Measurements from ENCODE around the gene GZMB.
"Not testable (repeated sequence)": the region's sequence is repeated elsewhere in the genome, so short reads cannot be mapped to it uniquely, and the experiment has no call there.

GZMB gene

DNA sequence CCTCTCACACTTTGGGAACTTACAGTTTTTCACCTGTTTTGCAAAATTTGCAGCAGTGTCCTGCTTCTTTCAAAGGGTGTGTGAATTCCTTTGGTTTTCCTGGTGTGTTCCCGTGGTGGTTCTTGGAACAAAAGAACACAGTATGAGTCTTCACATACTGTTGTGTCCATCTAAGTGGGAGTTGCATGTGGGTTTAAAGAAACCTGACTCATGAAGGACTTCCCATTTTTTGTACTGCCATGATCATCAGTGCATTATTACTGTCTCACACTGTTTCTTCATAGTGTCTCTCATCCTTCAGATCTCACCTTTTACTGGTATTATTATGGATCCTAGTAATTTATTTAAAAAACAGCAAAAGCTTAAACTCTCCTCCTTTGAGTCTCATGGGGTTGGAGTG is 20.7 kb downstream of the GZMB start:
- Histone ChIP-seq H3K4me1 (ENCODE audit: insufficient read depth, low read length) (no peaks in the 10 kb centered on the region), H3K9me3 (ENCODE audit: low read length) (no peaks in the 10 kb centered on the region), H2AFZ (ENCODE audit: low read depth, low read length) (no peak overlapping the region), H3K36me3 (ENCODE audit: insufficient read depth, low read length) (no peaks in the 10 kb centered on the region), H3K4me3 (ENCODE audit: low read length) (no peak overlapping the region), H3K27me3 (ENCODE audit: insufficient read depth, low read length) (no peaks in the 10 kb centered on the region)

DNA sequence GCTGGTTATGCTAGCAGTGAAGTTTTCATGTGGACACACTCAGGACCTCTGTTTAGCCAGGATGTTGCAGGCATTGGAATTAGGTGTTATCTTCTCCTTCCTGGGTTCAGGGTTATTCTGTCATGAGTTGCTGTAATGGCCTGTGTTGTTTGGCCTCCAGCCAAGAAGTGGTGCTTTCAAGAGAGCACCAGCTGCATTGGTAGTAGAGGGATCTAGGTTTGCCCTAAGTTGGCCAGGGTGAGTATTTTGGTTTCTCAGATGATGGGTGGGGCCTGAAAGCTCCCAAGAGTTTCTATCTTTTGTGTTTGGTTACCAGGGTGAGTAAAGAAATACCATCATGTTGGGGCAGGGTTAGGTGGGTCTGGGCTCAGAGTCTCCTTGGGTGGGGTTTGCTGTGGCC is 21.8 kb downstream of the GZMB start:
- H3K4me1 ChIP-seq (ENCODE audit: insufficient read depth, low read length) = no peaks in the 10 kb centered on the region
- H3K36me3 ChIP-seq (ENCODE audit: insufficient read depth, low read length) = no peaks in the 10 kb centered on the region
- no peak overlapping the region for H2AFZ ChIP-seq (ENCODE audit: low read depth, low read length)
- H3K4me3 ChIP-seq (ENCODE audit: low read length) = no peak overlapping the region
- no peaks in the 10 kb centered on the region for H3K27me3 ChIP-seq (ENCODE audit: insufficient read depth, low read length)
- H3K9me3 ChIP-seq (ENCODE audit: low read length) = no peaks in the 10 kb centered on the region

DNA sequence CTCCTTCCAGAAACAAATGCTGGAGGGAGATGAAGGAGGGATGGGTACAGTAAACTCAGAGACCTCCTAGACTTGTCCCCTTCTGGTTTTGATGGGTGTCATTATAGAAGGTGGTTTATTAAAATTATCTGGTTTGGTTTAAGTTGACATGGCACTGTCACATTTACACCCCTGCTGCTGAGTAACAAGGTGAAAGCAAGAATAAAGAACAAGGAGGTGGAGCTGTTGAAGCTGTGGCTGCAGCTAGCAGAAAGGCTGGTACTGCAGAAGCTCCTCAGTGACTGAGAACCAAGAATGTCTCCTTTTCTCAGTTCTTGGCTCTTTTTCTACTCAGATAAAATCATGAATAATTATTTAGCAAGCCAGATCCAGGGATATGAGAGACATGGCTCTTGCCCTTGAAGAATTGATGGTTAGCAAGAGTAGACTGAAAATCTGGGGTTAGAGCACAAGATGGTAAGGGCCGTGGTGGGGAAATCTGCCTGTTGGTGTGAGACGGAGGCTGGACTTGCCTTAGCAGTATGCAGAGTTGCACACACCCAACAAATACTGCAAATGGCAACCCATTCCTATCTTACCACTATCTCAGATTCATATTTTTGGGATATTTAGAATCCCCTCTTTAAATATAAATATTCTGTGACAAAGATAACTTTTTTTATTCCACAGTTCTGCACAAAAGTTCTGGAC is 24.2 kb downstream of the GZMB start, which contains the start of gene GZMH:
Gene GZMH, minus strand, starts transcription at position 31 of the 690 bp plus-strand sequence. CDS start 72 bp downstream, outside the sequence.
- Histone ChIP-seq H3K4me3 (ENCODE audit: low read length) (no peak within 1 kb of the TSS), H3K27me3 (ENCODE audit: insufficient read depth, low read length) (no peaks in the 10 kb centered on the region), H2AFZ (ENCODE audit: low read depth, low read length) (no peak within 1 kb of the TSS), H3K4me1 (ENCODE audit: insufficient read depth, low read length) (no peaks in the 10 kb centered on the region), H3K36me3 (ENCODE audit: insufficient read depth, low read length) (no peaks in the 10 kb centered on the region), H3K9me3 (ENCODE audit: low read length) (no peaks in the 10 kb centered on the region)

- H3K27me3 ChIP-seq (ENCODE audit: insufficient read depth, low read length) = no peaks in the 10 kb centered on the region
- H3K9me3 ChIP-seq (ENCODE audit: low read length) = no peaks in the 10 kb centered on the region
- no peak overlapping the region for H3K4me3 ChIP-seq (ENCODE audit: low read length)
- H3K4me1 ChIP-seq (ENCODE audit: insufficient read depth, low read length) = no peaks in the 10 kb centered on the region
- H2AFZ ChIP-seq (ENCODE audit: low read depth, low read length) = no peak overlapping the region
- H3K36me3 ChIP-seq (ENCODE audit: insufficient read depth, low read length) = no peaks in the 10 kb centered on the region
Observed at GRCh38 chr14:24607635-24608514, 26.1 kb downstream of the GZMB start.

- no peak overlapping the region for H2AFZ ChIP-seq (ENCODE audit: low read depth, low read length)
- no peaks in the 10 kb centered on the region for H3K36me3 ChIP-seq (ENCODE audit: insufficient read depth, low read length)
- H3K4me1 ChIP-seq (ENCODE audit: insufficient read depth, low read length) = no peaks in the 10 kb centered on the region
- no peaks in the 10 kb centered on the region for H3K27me3 ChIP-seq (ENCODE audit: insufficient read depth, low read length)
- H3K9me3 ChIP-seq (ENCODE audit: low read length) = no peaks in the 10 kb centered on the region
- no peak overlapping the region for H3K4me3 ChIP-seq (ENCODE audit: low read length)
Observed at GRCh38 chr14:24607081-24607480, 26.9 kb downstream of the GZMB start.

DNA sequence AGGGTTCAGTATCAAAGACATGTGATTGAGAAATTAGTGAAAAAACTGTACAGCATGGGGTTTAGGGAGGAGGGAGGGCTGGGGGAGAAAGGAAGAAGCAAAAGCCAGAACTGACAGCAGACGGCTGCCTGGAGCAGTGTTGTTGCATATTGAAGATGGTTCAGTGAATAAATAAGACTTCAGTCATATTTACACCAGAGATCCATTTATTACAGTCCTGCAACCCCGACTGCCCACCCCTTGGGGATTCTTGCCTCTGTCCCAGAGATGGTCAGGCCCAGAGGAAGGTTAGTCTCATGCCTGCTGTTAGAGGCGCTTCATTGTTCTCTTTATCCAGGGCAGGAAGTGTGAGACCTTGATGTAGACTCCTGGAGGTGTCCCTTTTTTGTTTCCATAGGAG is 27.7 kb downstream of the GZMB start:
- Histone ChIP-seq H3K27me3 (ENCODE audit: insufficient read depth, low read length) (no peaks in the 10 kb centered on the region), H2AFZ (ENCODE audit: low read depth, low read length) (no peak overlapping the region), H3K4me3 (ENCODE audit: low read length) (no peak overlapping the region), H3K36me3 (ENCODE audit: insufficient read depth, low read length) (no peaks in the 10 kb centered on the region), H3K9me3 (ENCODE audit: low read length) (no peaks in the 10 kb centered on the region), H3K4me1 (ENCODE audit: insufficient read depth, low read length) (no peaks in the 10 kb centered on the region)

DNA sequence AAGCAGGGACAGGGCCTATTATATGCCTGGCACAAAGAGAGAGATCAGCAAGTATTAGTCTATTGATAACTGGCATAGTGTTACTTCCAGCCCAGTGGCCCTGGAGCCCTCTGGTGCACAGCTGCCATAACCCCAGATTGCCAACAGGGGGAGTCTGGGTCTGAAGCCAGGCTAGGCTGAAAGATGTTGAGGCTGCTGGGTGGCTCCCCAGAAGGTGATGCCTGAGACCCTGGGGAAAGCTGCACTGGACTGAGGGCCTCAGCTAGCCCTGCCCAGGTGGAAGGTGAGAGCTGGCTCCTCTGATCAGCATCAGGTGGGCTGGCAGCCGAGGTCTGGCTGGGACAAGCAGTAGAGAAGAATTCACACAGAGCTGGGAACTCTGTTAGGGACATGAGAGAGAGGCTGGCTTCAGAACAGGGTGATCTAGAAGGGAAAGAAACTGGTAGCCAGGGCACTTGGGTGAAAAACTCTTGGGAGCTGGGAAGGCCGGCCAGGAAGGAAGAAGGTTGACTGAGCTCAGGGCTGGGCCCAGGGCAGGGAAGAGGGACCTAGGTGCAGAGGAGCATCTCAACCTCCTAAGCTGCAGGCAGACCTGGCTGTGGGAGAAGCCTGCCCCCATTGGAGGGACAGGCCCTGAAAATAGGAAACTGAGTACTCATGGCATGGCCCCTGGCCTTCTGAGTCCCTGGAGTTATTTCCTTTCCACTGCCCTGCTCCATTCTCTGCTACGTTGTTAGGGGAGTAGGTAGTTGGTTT is 28.4 kb downstream of the GZMB start:
- Histone ChIP-seq H3K27me3 (ENCODE audit: insufficient read depth, low read length) (no peaks in the 10 kb centered on the region), H3K36me3 (ENCODE audit: insufficient read depth, low read length) (no peaks in the 10 kb centered on the region), H3K4me1 (ENCODE audit: insufficient read depth, low read length) (no peaks in the 10 kb centered on the region), H3K4me3 (ENCODE audit: low read length) (no peak overlapping the region), H2AFZ (ENCODE audit: low read depth, low read length) (no peak overlapping the region), H3K9me3 (ENCODE audit: low read length) (no peaks in the 10 kb centered on the region)

DNA sequence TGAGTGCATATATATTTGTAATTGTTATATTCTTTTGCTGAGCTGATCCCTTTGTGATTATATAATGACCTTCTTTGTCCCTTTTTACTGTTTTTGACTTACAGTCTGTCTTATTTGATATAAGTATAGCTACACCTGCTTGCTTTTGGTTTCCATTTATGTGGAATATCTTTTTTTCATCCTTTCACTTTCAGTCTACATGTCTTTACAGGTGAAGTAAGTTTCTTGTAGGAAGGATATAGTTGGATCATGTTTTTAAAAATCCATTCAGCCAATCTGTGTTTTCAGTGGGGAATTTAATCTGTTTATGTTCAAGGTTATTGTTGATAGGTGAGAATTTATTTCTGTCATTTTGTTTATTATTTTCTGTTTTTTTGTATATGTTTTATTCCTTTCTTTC is 36.6 kb downstream of the GZMB start:
- Histone ChIP-seq H3K4me3 (ENCODE audit: low read length) (no peak overlapping the region), H3K36me3 (ENCODE audit: insufficient read depth, low read length) (no peaks in the 10 kb centered on the region), H3K4me1 (ENCODE audit: insufficient read depth, low read length) (no peaks in the 10 kb centered on the region), H3K9me3 (ENCODE audit: low read length) (no peaks in the 10 kb centered on the region), H3K27me3 (ENCODE audit: insufficient read depth, low read length) (no peaks in the 10 kb centered on the region), H2AFZ (ENCODE audit: low read depth, low read length) (no peak overlapping the region)

DNA sequence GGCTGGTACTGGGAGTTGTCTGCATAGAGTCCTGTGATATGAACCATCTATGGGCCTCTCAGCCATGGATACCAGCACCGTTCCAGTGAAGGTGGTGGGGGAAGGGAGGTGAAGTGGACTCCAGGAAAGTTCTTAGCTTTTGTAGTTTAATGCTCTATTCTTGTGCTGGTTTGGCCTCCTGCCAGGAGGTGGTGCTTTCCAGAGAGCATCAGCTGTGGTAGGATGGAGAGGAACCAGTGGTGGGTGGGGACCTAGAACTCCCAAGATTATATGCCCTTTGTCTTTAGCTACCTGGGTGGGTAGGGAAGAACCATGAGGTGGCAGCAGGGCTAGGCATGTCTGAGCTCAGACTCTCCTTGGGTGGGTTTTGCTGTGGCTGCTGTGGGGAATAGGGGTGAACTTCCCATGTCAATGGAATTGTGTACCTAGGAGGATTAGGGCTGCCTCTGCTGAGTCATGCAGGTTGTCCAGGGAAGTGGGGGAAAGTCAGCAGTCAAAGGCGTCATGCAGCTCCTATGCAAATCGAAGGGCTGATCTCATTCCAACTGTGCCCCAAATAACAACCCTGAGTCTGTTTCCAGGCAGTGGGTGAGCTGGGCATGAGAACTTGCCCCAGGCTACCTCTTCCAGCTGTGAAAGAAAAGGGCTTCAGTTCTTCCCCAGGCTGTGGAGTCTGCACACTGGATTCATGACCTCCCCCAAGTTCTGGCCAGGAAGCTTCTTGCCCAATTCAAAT is 38.7 kb downstream of the GZMB start:
- H3K27me3 ChIP-seq (ENCODE audit: insufficient read depth, low read length) = no peaks in the 10 kb centered on the region
- no peaks in the 10 kb centered on the region for H3K36me3 ChIP-seq (ENCODE audit: insufficient read depth, low read length)
- H3K4me1 ChIP-seq (ENCODE audit: insufficient read depth, low read length) = no peaks in the 10 kb centered on the region
- no peaks in the 10 kb centered on the region for H3K9me3 ChIP-seq (ENCODE audit: low read length)
- no peak overlapping the region for H2AFZ ChIP-seq (ENCODE audit: low read depth, low read length)
- H3K4me3 ChIP-seq (ENCODE audit: low read length) = no peak overlapping the region

DNA sequence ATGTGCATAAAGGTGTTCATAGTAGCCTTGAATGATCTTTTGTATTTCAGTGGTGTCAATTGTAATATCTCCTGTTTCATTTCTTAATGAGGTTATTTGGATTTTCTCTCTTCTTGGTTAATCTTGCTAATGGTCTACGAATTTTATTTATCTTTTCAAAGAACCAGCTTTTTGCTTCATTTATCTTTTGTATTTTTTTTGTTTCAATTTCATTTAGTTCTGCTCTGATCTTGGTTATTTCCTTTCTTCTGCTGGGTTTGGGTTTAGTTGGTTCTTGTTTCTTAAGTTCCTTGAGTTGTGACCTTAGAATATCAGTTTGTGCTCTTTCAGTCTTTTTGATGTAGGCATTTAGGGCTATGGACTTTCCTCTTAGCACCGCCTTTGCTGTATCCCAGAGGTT is 43.0 kb downstream of the GZMB start:
- H3K27me3 ChIP-seq (ENCODE audit: insufficient read depth, low read length); H3K36me3 ChIP-seq (ENCODE audit: insufficient read depth, low read length); H2AFZ ChIP-seq (ENCODE audit: low read depth, low read length); H3K9me3 ChIP-seq (ENCODE audit: low read length); H3K4me3 ChIP-seq (ENCODE audit: low read length); H3K4me1 ChIP-seq (ENCODE audit: insufficient read depth, low read length): not testable (repeated sequence)

- H3K4me3 ChIP-seq (ENCODE audit: low read length); H3K27me3 ChIP-seq (ENCODE audit: insufficient read depth, low read length): not testable (repeated sequence)
Observed at GRCh38 chr14:24584402-24584801, 49.6 kb downstream of the GZMB start.

More at GRCh38 chr14:24584402-24584801, 49.6 kb downstream of the GZMB start:
- H3K4me1 ChIP-seq (ENCODE audit: insufficient read depth, low read length); H3K36me3 ChIP-seq (ENCODE audit: insufficient read depth, low read length); H2AFZ ChIP-seq (ENCODE audit: low read depth, low read length); H3K9me3 ChIP-seq (ENCODE audit: low read length): not testable (repeated sequence)

All from neuron (in vitro differentiated cells).